HG03045 (cell line): Measurements from ENCODE around the gene ACTN2.

ENCODE experiments used
- ATAC-seq: cut with Tn5 transposase; IDR thresholded peaks from one replicate; pipeline ENCODE4 v1.9.1; 2021; ENCODE audit warnings: mild to moderate bottlenecking, moderate library complexity; ENCODE audit not compliant: unreplicated experiment

Gene ACTN2

DNA sequence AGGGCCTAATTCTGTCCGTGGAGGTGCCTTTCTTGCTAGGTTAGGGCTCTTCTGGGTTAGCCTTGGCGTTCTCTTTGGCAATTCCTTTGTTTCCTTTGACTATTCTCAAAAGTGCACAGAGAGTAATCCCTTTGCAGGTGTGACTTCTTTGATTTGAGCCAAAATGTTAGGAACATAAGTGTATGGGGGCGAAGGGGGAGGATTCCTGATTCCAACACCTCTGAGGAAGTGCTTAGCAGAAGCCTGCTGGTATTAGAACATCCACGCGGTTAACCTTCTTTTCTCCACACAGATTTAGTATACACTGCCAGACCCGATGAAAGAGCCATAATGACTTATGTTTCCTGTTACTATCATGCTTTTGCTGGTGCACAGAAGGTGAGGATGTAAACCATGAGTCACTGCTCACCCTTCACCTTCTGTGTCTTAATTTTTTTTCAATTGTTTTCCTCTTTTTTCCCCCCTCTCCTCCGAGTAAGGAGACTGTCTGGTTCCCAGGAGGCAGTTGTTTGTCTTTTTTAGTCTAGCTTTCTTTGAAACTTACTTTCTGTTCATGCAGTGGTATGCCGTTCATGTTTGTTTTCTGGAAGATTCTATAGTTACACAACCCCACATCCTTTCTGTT, 48.0 kb downstream of the ACTN2 start:
- ATAC-seq: no peak

DNA sequence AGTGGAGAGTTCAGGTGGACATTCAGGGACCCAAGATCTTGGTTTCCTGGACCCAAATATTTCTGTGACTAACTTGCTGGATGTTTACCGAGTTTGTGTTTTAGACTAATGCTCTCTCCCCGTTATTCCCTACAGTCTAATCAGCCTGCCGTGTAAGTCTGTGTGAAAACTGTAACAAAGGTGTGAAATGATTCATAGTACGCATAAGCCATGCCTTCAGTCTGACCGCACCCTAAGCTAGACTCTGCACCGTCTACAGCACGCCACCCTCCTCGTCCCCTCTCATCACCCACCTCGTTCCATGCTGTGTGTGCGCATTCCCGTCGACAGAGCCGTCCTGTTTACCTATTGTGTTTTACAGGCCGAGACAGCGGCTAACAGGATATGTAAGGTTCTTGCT, 50.5 kb downstream of the ACTN2 start:
- no peak for ATAC-seq

DNA sequence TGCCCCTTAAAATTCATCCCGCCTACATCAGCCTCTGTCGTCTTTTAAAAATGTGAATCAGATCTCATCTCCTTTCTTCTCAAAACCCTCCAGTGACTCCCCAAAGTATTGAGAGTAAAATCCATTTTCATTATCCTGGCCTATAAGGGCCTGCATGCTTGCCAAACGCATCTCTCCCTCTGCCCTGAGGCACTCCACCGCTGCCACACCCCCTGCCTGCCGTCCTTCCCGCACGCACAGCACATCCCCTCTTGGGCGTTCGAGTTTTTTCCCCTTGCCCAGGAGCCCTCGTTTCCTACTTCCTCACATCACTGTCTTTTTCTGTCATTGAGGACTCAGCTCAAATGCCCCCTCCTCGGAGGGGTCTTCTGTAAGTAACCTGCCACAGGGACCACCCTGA, 55.5 kb downstream of the ACTN2 start:
- ATAC-seq: no peak

DNA sequence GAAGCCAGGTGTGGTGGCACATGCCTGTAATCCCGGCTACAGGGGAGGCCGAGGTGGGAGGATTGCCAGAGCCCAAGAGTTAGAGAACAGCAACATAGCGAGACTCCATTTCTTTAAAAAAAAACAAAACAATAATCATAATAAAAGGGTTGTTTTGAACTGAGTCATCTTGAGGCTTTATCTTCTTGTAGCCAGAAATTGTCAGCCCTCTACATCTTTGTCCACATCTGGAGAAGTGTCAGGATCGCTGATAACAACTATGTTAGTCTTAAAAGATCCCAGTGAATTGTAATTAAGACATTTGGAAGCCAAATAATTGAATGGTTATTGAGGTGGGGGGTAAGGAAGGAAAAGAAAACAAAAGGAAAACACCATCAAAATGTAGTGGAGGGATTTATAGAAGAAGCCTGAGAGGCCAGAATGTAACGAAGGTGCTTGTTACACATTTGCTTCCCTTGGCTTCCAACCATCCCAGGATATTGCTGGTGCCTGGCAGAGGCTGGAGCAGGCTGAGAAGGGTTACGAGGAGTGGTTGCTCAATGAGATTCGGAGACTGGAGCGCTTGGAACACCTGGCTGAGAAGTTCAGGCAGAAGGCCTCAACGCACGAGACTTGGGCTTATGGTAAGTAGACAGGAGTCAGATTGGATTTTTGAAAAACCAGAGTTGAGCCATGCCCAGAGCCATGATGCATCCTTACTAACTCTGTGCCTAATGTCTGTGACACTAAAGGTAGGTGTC, 56.3 kb downstream of the ACTN2 start:
- ATAC-seq: no peak

DNA sequence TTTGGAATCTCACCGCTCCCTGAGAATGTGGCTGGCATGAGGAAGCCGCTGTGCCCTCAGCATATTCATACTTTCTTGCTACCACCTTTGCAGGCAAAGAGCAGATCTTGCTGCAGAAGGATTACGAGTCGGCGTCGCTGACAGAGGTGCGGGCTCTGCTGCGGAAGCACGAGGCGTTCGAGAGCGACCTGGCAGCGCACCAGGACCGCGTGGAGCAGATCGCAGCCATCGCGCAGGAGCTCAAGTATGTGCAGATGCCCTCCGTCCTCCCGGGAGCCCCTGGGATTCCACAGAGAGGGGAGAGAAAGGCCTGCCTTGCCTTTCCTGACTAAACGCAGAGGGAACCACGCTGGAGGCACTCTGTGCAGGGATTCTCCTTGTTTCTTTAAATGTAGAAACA, 58.2 kb downstream of the ACTN2 start:
- no peak for ATAC-seq

DNA sequence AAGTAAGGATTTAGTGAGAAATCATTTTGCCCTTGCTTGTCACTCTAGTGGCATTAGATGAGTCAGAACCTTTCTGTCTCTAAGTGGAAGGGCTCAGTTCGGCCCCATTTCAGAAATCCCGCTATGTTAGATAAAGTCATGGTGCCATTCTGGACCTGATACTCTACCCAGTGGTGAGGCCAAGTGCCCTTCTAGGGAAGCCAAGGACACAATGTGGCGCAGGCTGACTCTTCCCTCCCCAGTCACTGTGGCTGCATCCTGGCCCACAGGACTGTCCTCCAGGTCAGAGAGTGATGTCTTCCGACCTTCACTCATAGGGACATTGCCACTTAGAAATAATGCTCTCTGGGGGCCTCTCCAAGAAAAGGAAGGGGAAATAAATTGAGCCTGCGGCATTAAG, 60.5 kb downstream of the ACTN2 start:
- ATAC-seq: no peak

DNA sequence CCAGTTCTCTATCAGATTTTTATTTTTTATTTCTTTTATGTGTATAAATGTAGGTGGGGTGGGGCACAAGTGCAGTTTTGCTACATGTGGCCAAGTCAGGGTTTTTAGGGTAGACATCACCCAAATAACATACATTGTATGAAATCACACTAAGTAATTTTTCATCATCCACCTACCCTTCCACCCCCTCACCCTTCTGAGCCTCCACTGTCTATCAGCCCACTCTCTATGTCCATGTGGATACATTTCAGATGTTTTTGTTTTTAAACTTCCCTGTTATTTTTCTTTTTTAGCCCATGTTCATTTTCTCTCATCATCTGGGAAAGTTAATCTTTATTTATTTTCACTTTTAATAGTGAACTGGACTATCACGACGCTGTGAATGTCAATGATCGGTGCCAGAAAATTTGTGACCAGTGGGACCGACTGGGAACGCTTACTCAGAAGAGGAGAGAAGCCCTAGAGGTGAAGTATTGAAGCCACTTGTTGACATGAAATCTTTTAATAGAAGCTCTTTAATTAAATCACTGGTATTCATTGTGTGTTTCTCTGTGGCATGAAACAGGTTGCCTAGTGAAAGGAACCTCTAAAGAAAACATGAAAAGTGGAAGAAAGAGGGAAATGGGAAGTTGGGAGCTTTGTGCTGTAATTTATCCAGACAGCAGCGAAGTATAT, 61.1 kb downstream of the ACTN2 start:
- ATAC-seq: no peak

DNA sequence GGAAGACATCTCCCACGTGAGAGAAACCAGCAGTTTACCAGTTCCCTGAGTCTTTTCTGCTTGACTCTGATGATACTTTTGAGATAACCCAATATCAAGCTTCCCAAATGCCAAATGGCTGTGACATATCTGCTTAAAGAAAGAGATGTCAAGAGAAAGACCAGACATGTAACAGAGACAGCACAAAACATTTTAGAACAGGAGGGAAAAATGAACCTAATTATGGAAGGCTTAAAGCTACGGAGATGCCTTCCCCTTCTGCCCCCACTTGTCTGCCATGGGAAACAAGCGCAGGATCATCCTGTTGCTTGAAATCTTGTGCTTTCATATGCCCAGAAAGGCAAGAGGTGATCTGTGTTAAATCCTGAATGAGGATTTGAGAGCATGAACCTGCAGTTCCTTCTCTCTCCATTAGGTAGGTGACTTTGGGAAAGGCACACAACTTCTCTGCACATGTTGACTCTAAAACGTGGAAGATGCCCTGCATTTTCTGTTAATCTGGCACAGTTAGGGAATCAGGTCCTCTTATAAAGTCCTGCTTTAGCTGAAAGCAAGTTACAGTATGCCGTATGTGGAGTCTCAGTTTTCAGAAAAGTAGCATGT, 62.1 kb downstream of the ACTN2 start:
- no peak for ATAC-seq

DNA sequence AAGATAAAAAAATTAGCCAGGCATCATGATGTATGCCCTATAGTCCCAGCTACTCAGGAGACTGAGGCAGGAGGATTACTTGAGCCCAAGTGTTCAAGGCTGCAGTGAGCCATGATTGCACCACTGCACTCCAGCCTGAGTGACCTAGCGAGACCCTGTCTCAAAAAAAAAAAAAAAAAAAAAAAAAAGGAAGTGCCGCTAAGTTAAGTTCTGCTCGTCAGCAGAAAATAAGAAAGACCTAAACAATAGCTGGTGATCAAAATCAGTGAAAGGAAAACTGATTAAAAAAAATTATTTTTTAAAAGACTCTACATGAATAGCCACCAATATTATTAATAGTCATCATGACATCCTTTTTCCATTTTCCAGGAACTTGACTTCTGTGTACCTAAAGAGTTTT, 64.6 kb downstream of the ACTN2 start:
- ATAC-seq: no peak

DNA sequence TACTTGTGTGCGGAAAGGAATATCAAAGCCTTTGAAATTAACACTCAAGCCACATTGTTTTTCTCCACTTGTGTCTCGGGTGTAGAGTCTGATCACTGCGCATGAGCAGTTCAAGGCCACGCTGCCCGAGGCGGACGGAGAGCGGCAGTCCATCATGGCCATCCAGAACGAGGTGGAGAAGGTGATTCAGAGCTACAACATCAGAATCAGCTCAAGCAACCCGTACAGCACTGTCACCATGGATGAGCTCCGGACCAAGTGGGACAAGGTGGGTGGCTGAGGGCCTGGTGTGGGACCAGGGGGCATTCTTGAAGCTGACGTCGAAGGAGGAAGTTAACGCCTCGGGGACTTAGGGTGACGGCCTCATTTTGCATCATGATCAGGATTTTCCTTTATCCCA, 65.1 kb downstream of the ACTN2 start:
- no peak for ATAC-seq

DNA sequence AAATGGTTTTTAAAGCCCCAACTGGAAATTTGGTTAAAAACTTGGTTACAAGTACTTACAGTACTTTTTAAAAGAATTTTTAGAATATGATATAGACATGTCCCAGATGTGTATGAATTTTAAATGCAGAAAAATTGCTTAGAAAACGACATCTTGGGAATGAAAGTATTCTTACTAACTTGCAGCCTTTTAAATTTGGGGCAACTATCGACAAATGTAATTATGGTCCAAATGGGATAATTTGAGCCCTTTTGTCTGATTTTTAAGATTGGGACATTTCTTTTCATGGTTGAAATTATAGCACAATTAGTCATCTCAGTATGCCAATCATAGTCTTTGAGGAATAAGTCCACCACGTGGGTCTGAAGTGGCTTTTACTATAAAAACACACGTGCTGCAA, 65.6 kb downstream of the ACTN2 start:
- no peak for ATAC-seq

DNA sequence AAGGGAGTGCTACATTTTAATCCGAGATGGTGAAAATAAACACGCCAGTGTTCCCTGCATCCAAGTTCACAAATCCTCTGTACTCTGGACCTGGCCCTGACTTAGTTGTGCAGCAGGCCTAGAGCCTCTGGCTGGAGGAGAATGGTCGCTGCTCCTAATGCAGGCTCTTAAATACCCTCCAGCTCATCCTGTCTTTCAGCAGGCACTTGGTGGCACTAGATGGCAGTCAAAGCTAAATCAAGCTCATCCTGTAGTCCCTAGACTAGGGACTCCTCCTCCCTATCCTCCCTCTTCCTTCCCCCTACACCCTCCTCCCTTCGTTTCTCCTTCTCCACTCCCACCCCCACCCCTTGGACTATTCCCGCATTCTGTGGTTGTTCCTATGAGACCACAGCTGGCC, 67.2 kb downstream of the ACTN2 start:
- no peak for ATAC-seq

DNA sequence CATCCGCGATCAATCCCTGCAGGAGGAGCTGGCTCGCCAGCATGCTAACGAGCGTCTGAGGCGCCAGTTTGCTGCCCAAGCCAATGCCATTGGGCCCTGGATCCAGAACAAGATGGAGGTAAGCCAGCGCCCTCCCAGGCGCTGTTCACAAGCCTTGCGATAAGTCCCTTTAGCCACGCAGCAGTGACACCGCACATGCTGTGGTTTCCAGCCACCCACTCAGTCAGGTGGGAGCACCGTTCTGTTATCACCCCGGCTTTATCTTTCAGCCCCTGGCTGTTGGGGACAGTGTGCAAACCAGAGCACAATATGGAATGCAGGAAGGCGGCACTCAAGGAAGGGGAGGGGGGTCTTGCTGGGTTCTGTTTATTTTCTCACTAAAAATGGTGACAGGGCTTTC, 67.7 kb downstream of the ACTN2 start:
- ATAC-seq: no peak

DNA sequence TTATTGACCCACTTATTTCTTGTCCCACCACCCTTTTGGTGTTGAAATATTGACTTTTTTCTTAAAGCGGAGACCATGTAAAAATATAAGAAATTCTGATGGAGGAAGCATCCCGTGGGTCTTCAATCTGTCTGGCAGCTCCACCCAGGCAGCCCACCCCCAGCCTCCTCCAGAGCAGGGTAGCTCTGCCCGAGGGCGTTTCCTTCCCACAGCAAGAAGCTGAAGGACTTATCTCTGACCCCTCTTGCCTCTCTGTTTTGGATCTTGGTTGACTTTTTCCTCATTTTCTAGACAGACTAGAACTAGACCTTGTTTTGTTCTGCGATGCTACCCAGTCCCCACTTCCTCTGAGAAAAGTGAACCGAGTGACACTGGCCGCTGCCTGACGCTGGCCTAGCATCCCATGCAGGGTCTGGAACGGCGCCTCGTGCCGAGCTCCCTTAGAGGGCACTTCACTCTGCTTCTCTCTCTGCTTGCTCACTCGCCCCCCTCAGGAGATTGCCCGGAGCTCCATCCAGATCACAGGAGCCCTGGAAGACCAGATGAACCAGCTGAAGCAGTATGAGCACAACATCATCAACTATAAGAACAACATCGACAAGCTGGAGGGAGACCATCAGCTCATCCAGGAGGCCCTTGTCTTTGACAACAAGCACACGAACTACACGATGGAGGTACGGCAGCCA, 68.4 kb downstream of the ACTN2 start:
- ATAC-seq: no peak

DNA sequence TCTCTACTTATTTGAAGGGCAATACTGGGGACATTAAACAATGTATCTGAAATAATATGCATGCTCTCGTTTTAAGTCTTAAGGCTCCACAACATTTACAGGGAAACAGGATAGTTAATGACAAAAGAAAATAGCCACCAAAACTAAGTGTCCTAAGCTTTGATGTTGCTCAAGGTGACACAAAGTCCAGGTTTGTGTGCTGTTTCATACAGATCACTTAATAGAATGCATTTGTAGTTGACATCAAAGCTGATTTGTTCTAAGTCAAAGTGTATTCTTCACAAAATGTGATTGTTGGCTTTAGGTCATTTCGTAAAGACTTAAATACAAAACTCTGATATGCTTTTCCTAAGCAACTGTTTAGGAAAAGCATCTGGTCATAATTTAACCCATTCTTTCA, 71.3 kb downstream of the ACTN2 start:
- ATAC-seq: no peak

DNA sequence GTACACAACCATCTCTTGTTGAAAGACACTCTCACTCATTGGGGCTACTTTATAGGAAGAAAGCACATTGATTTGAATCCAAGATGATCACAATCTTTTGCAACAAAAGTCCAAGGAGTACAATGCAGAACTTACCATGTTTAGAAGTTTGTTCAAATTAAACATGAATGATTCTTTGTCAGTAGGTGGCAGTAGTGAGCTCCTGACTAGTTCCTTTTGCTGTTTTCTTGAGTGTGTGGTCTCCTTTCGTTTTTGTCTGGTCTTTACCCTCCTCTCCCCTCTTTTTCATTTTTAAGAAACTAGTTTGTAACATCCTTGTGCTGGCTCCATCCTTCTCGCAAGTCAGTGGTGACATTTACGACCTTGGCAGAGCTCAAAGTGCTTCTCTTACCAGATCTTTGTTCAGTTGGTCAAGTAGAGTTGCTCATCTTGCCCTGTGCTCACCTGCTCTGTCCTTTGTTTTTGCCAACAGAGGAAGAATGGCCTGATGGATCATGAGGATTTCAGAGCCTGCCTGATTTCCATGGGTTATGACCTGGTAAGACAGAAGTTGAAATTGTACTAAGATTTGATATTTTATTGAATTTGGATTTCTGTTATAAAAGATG, 73.1 kb downstream of the ACTN2 start:
- ATAC-seq: no peak

DNA sequence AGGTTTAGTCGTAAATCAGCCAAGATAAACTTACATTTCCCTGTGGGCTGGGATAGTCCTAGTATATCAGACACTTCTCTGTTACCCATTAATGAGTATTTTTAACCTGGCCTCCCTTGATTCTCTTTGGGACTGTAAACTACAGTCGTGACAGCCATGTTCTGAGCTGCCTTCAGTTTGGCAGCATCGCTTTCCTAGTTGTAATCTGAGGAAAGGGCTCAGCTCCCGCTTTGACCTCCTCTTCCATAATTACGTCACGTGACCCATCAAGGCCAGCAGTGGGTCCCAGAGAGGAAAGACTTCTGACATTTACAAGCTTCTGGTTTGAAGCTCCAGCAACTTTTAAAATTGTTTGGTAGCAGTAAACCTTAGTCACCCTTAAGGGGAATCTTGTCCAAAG, 74.2 kb downstream of the ACTN2 start:
- no peak for ATAC-seq

DNA sequence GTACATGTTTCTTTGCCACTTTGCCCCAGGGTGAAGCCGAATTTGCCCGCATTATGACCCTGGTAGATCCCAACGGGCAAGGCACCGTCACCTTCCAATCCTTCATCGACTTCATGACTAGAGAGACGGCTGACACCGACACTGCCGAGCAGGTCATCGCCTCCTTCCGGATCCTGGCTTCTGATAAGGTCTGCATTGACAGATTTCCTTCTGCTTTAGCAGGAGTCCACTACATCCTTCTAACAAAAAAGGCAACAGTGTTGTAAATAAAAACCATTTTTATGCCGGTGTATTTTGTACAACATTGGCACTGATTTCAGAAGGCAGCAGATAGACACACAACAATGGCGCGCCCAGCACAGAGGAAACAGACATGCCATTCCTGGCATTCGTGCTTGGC, 74.7 kb downstream of the ACTN2 start:
- no peak for ATAC-seq

DNA sequence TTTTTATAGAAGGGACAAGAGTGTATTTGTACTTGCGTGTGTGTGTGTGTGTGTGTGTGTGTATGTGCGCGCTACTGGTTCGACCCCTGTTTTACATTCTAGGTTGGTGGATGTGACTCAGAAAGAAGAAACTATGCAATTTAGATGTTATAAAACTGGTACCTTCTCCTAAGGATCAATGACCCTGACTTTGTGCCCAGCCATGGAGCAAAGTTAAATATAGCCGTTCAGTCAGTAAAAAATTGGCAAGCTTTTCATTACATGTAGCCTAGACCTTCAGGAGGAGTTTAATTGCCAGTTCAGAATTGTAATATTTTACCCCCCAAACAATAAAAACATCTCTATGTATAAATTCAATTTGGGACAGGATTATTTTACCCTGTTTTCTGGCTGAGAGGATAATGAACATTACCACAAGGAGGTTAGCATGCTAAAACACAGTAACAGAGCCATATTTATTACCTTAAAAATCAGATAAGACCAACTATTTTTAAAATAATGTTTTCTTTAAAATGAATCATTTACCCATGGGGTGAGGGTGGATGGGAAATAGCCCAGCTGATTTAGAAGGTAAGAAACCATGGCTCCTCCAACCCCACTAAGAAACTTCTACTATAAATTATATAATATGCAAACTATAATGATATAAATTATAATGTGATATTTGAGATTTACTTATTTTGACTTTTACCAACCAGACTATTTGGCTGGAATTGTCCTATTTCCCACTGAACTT, 75.3 kb downstream of the ACTN2 start:
- ATAC-seq: no peak

DNA sequence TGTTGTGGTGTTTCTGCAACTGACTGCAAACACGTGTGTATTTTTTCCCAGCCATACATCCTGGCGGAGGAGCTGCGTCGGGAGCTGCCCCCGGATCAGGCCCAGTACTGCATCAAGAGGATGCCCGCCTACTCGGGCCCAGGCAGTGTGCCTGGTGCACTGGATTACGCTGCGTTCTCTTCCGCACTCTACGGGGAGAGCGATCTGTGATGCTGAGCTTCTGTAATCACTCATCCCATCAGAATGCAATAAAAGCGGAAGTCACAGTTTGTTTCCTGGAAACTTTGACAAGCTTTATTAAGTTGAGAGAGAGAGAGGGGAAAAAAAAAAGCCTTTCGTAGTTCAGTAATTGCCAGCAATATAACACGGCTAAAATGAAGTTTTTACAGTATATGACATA, 76.1 kb downstream of the ACTN2 start:
- no peak for ATAC-seq
